GM21723 (cell line): ENCODE measurements around the gene COBL.

ENCODE experiments used
- ATAC-seq: cut with Tn5 transposase; IDR thresholded peaks from one replicate; pipeline ENCODE4 v1.9.1; 2021; ENCODE audit warnings: mild to moderate bottlenecking, moderate library complexity; ENCODE audit not compliant: unreplicated experiment

Gene COBL

GRCh38 chr7:51062222-51062987 lies 254.2 kb downstream of the COBL start:
- no peak for ATAC-seq

- ATAC-seq, result no peak
These were observed 256.1 kb downstream of the COBL start for GRCh38 chr7:51060536-51060935.

GRCh38 chr7:51059504-51060142 lies 257.0 kb downstream of the COBL start:
- no peak for ATAC-seq

- ATAC-seq, result no peak
These were observed 257.8 kb downstream of the COBL start for GRCh38 chr7:51058764-51059163.

- no peak for ATAC-seq
These were observed 261.4 kb downstream of the COBL start for GRCh38 chr7:51055039-51055840.

- ATAC-seq, result no peak
These were observed 262.4 kb downstream of the COBL start for GRCh38 chr7:51054231-51054630.

- no peak for ATAC-seq
These were observed 263.3 kb downstream of the COBL start for GRCh38 chr7:51053160-51053925.

GRCh38 chr7:51046482-51046881 lies 270.1 kb downstream of the COBL start:
- no peak for ATAC-seq

- ATAC-seq, result no peak
These were observed 270.5 kb downstream of the COBL start for GRCh38 chr7:51046103-51046466.

GRCh38 chr7:51045319-51046102 lies 271.1 kb downstream of the COBL start:
- no peak for ATAC-seq

- no peak for ATAC-seq
These were observed 273.1 kb downstream of the COBL start for GRCh38 chr7:51043461-51043860.

- no peak for ATAC-seq
These were observed 275.8 kb downstream of the COBL start for GRCh38 chr7:51040787-51041186.

- no peak for ATAC-seq
These were observed 278.0 kb downstream of the COBL start for GRCh38 chr7:51038573-51038972.

GRCh38 chr7:51035716-51036115 lies 280.9 kb downstream of the COBL start:
- no peak for ATAC-seq

GRCh38 chr7:51034521-51035264 lies 281.9 kb downstream of the COBL start:
- no peak for ATAC-seq

- ATAC-seq, result no peak
These were observed 282.7 kb downstream of the COBL start for GRCh38 chr7:51033727-51034520.

- ATAC-seq, result no peak
These were observed 284.7 kb downstream of the COBL start for GRCh38 chr7:51031791-51032515.

GRCh38 chr7:51031216-51031615 lies 285.4 kb downstream of the COBL start:
- no peak for ATAC-seq
